Measurements from ENCODE around the gene FBXO42. TPM values are rescaled to one million over a fixed set of nuclear protein-coding genes. Genes with fewer than 3 reads are reported as not detected.

The FBXO42 gene
- total RNA-seq, 1 donor from 2014 or later = 24.3 TPM

GRCh38 chr1:16209132-16209846 is 143.0 kb downstream of the FBXO42 start:
- no peak for DNase-seq (ENCODE audit: low read depth, low spot score)
- H3K27me3 Mint-ChIP-seq (ENCODE audit: low read depth) = peaks cover 8% of the 10 kb centered on the region
- TF ChIP-seq, protein P1, sequence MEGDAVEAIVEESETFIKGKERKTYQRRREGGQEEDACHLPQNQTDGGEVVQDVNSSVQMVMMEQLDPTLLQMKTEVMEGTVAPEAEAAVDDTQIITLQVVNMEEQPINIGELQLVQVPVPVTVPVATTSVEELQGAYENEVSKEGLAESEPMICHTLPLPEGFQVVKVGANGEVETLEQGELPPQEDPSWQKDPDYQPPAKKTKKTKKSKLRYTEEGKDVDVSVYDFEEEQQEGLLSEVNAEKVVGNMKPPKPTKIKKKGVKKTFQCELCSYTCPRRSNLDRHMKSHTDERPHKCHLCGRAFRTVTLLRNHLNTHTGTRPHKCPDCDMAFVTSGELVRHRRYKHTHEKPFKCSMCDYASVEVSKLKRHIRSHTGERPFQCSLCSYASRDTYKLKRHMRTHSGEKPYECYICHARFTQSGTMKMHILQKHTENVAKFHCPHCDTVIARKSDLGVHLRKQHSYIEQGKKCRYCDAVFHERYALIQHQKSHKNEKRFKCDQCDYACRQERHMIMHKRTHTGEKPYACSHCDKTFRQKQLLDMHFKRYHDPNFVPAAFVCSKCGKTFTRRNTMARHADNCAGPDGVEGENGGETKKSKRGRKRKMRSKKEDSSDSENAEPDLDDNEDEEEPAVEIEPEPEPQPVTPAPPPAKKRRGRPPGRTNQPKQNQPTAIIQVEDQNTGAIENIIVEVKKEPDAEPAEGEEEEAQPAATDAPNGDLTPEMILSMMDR (conservative IDR thresholded peaks at IDR 0.05) = no peak
- no peaks in the 10 kb centered on the region for H3K9me3 Mint-ChIP-seq
- no peaks in the 10 kb centered on the region for H3K36me3 Mint-ChIP-seq (ENCODE audit: low read depth)
- peaks cover 27% of the 10 kb centered on the region for H3K4me1 Mint-ChIP-seq
- H3K4me3 Mint-ChIP-seq = peak overlapping the region; percentile 56
- H3K27ac Mint-ChIP-seq (ENCODE audit: unreplicated experiment) = no peak overlapping the region

DNA sequence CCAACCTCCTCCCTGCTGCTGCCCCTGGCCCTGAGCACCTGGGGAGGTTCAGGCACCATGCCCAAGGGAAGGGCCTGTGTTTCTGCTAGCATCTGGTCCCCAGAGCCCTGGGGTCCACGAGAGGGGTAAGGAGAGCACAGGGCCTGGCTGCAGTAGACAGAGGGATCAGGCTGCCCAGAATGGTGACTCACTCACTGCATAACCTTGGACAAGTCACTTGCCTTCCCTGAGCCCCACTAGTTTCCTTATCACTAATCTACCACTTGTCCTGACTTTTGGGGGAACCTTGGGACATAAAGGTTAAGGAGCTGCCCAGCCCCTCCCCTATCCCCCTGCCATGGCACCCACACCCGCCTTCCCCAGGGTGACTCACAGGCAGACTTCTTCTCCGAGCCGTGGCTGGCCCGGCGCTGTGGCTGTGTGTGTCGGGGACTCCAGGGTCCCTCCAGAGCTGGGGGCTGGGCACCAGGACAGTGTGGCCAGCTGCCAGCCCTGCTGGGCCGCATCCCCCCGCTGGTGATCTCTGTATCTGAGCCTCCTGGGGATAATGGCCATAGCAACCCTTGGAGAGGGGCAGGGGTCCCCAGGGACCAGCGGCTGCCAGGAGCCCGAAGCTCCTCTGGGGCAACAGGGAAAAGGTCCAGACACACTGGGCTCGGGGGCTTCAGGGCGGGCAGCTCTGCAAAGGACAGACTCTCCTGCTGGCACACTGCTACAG is 143.9 kb downstream of the FBXO42 start:
- TF ChIP-seq, protein P1 (conservative IDR thresholded peaks at IDR 0.05) = no peak
- no peak for DNase-seq (ENCODE audit: low read depth, low spot score)
- no peaks in the 10 kb centered on the region for H3K36me3 Mint-ChIP-seq (ENCODE audit: low read depth)

GRCh38 chr1:16207318-16208269 is 144.7 kb downstream of the FBXO42 start:
- Mint-ChIP-seq H3K27ac (ENCODE audit: unreplicated experiment) (peak overlapping the region; percentile 68), H3K36me3 (ENCODE audit: low read depth) (no peaks in the 10 kb centered on the region), H3K27me3 (ENCODE audit: low read depth) (peaks cover 2% of the 10 kb centered on the region), H3K9me3 (no peaks in the 10 kb centered on the region), H3K4me1 (peaks cover 23% of the 10 kb centered on the region), H3K4me3 (peak overlapping the region; percentile 76)
- TF ChIP-seq, protein P1 (conservative IDR thresholded peaks at IDR 0.05) = no peak
- DNase-seq (ENCODE audit: low read depth, low spot score) = no peak

More for the DNA sequence above, 143.9 kb downstream of the FBXO42 start:
- no peak overlapping the region for H3K27ac Mint-ChIP-seq (ENCODE audit: unreplicated experiment)
- H3K9me3 Mint-ChIP-seq = no peaks in the 10 kb centered on the region
- H3K27me3 Mint-ChIP-seq (ENCODE audit: low read depth) = peaks cover 8% of the 10 kb centered on the region
- peaks cover 27% of the 10 kb centered on the region for H3K4me1 Mint-ChIP-seq
- no peak overlapping the region for H3K4me3 Mint-ChIP-seq

DNA sequence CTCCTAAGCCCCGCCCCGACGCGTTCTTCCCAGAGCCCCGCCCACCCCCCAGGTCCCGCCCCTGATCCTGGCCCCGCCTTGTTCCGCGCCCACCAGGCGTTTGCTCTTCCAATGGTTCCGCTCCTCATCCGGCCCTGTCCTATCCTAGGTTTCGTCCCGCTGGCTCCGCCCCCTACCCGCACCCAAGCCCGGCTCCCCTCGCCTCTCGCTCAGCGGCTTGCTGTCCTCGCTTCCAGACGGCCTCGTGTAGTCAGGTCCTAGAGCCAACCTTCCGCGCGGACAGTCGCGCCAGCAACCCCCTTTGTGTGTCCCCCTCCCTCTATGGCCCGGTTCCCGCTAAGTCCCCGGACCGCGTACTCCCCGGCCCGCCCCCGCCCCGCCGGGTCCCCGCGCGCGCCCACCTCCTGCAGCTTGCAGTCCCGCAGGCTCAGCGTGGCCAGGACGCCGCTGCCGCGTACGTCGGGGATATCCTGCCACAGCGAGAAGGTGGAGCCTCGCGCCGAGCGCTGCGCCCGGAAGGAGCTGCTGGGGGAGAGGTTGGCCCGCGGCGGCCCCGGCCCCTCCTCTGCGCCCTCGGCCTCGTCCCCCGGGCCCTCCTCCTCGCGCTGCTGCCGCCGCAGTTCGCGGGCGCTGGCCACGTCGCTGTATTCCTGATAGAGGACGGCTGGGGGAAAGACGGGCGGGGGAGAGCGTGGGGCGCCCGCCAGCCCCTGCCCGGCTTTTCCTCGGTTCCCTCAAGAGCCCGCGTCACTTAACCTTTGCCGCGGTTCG is 145.5 kb downstream of the FBXO42 start:
- Mint-ChIP-seq H3K36me3 (ENCODE audit: low read depth) (no peaks in the 10 kb centered on the region), H3K27ac (ENCODE audit: unreplicated experiment) (peak overlapping the region; percentile 95), H3K27me3 (ENCODE audit: low read depth) (peaks cover 2% of the 10 kb centered on the region), H3K9me3 (no peaks in the 10 kb centered on the region), H3K4me1 (peaks cover 23% of the 10 kb centered on the region), H3K4me3 (peak overlapping the region; percentile 91)
- TF ChIP-seq, protein P1 (conservative IDR thresholded peaks at IDR 0.05) = no peak
- peak; percentile 94 for DNase-seq (ENCODE audit: low read depth, low spot score)

Measured in neural crest cell (in vitro differentiated cells).